HEK293T (cell line): ENCODE results near the gene ZNF577.

Experiments
- CTCF ChIA-PET: fragments of 350-600 bp; formaldehyde crosslinking; extraction: SDS; loops from one replicate; lab custom pipeline; 2021; ENCODE audit warnings: antibody characterized with exemption, inconsistent platforms; lab: Yijun Ruan, JAX
- POLR2A ChIA-PET: fragments of 350-600 bp; formaldehyde crosslinking; extraction: SDS; loops from one replicate; lab custom pipeline; 2020; ENCODE audit warnings: antibody characterized with exemption, inconsistent platforms; lab: Yijun Ruan, JAX
- DNase-seq: peaks from one replicate; pipeline ENCODE4 v3.0.0; 2012; ENCODE audit warnings: mixed read lengths; ENCODE audit errors: extremely low spot score
- ARNT ChIP-seq: fragments of 450-650 bp; IDR thresholded peaks from 2 replicates; pipeline ENCODE4 v1.6.1; 2017; ENCODE audit warnings: mild to moderate bottlenecking
- BHLHE40 ChIP-seq: fragments of 450-650 bp; IDR thresholded peaks from 2 replicates; pipeline ENCODE4 v1.6.1; 2016; ENCODE audit warnings: mild to moderate bottlenecking, moderate library complexity, borderline replicate concordance
- CTBP1 ChIP-seq: fragments of 450-650 bp; IDR thresholded peaks from 2 replicates; pipeline ENCODE4 v1.6.1; 2016; ENCODE audit warnings: borderline replicate concordance
- ELF4 ChIP-seq: fragments of 450-650 bp; IDR thresholded peaks from 2 replicates; pipeline ENCODE4 v1.6.1; 2017; ENCODE audit warnings: antibody characterized with exemption
- FOXA1 ChIP-seq: fragments of 450-650 bp; IDR thresholded peaks from 2 replicates; pipeline ENCODE4 v1.6.1; 2016; ENCODE audit warnings: mild to moderate bottlenecking
- FOXK2 ChIP-seq: fragments of 450-650 bp; IDR thresholded peaks from 2 replicates; pipeline ENCODE4 v1.6.1; 2016; ENCODE audit warnings: mild to moderate bottlenecking
- FOXM1 ChIP-seq: fragments of 450-650 bp; IDR thresholded peaks from 2 replicates; pipeline ENCODE4 v1.6.1; 2017; ENCODE audit warnings: mild to moderate bottlenecking, borderline replicate concordance
- HDGF ChIP-seq: fragments of 450-650 bp; IDR thresholded peaks from 2 replicates; pipeline ENCODE4 v1.6.1; 2017; ENCODE audit warnings: antibody characterized with exemption, borderline replicate concordance
- L3MBTL2 ChIP-seq: fragments of 450-650 bp; conservative IDR thresholded peaks from 2 replicates; pipeline ENCODE4 v1.6.1; 2016; ENCODE audit warnings: mild to moderate bottlenecking
- LEF1 ChIP-seq: fragments of 450-650 bp; IDR thresholded peaks from 2 replicates; pipeline ENCODE4 v1.6.1; 2017; ENCODE audit warnings: mild to moderate bottlenecking, borderline replicate concordance
- NFRKB ChIP-seq: fragments of 450-650 bp; IDR thresholded peaks from 2 replicates; pipeline ENCODE4 v1.6.1; 2016; ENCODE audit warnings: mild to moderate bottlenecking, moderate library complexity
- SP1 ChIP-seq: fragments of 450-650 bp; IDR thresholded peaks from 2 replicates; pipeline ENCODE4 v1.6.1; 2017
- SUZ12 ChIP-seq: fragments of 450-650 bp; IDR thresholded peaks from 2 replicates; pipeline ENCODE4 v1.6.1; 2016; ENCODE audit warnings: mild to moderate bottlenecking
- TARDBP ChIP-seq: fragments of 450-650 bp; IDR thresholded peaks from 2 replicates; pipeline ENCODE4 v1.6.1; 2016
- ZNF384 ChIP-seq: fragments of 450-650 bp; IDR thresholded peaks from 2 replicates; pipeline ENCODE4 v1.6.1; 2016
- TF ChIP-seq, protein P1 (sequence below): fragments of 450-650 bp; IDR thresholded peaks from 2 replicates; pipeline ENCODE4 v1.6.1; 2016

The ZNF577 gene

DNA sequence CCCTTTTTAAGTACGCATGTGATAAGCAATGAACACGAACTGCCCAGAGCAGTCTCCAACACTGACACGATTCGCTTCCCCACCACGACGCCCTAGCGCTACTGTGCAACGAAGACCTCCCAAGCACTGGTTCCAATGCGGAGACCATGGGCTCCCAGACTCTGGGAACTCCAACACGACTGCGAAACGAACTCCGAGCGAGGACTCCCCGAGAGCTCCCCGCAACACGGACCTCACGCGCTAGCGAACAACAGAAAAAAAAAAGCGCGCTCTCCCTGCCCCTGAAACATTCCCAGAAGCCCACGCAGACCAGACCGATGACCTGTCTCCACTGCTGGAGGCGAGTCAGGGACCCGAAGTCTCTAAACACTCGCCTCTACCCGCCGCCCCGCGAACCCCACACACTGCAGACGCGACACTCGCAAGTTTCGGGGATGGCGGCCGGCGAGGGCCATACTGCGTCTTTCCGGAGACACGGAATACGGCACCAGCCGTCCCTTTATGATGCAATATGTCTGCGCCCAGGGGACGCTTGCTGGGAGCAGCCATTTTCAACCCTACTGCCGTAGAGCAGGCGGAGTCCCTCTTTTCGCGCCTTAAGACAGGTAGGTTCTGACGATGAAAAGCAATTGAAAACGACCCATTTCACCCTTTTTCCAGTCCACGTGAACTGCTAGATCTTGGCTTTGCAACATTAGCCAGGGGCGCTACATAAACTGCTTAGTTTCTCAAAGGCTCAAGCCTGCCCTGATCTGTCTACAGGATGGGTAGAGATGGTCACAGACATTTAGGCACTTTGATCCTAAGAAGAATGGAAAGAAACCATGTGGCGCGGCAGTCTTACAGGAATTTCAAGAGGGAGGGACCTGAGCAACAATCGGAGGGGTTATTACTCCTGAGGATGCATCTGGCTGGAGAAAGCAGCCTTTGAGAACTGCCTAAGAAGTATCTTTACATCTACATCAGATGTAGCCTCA, at the start of gene ZNF577:
Gene ZNF577, minus strand, starts transcription at position 430 of the 977 bp plus-strand sequence. CDS start 7,569 bp downstream, outside the sequence.
- TF ChIP-seq HDGF (no peak), FOXM1 (no peak), SP1 (no peak), L3MBTL2 (no peak), BHLHE40 (no peak), TARDBP (no peak), ZNF384 (no peak), ELF4 (no peak), SUZ12 (no peak), FOXK2 (no peak), ARNT (no peak), FOXA1 (no peak), LEF1 (no peak), NFRKB (no peak), CTBP1 (no peak)
- TF ChIP-seq, protein P1, sequence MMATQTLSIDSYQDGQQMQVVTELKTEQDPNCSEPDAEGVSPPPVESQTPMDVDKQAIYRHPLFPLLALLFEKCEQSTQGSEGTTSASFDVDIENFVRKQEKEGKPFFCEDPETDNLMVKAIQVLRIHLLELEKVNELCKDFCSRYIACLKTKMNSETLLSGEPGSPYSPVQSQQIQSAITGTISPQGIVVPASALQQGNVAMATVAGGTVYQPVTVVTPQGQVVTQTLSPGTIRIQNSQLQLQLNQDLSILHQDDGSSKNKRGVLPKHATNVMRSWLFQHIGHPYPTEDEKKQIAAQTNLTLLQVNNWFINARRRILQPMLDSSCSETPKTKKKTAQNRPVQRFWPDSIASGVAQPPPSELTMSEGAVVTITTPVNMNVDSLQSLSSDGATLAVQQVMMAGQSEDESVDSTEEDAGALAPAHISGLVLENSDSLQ: no peak
- DNase-seq: peak; percentile 23
- ChIA-PET CTCF (no interaction called here), POLR2A (no interaction called here)

DNA sequence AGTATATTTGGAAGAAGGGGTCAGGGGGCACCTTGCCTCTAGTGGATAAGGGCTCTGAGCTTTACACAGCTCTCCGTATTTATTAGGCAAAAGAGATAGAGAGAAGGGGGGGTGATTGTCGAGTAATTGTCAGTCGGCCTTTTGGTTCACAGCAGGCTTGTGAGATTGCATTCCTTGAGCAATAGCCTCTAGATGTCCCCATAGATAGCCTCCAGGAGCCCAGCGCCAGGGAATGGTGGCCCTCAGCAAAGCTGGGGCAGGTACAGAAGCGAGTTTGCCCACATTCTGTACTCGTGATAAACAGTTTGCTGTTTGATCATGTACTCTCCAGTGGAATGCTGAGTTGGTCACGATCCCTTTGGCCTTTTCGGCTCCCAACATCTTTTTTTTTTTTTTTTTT, 44.2 kb upstream of the ZNF577 start:
- TF ChIP-seq SP1 (no peak), NFRKB (no peak), ARNT (no peak), FOXM1 (no peak), ELF4 (no peak), BHLHE40 (no peak), LEF1 (no peak)
- DNase-seq: no peak
- ChIA-PET CTCF (no interaction called here), POLR2A (no interaction called here)

DNA sequence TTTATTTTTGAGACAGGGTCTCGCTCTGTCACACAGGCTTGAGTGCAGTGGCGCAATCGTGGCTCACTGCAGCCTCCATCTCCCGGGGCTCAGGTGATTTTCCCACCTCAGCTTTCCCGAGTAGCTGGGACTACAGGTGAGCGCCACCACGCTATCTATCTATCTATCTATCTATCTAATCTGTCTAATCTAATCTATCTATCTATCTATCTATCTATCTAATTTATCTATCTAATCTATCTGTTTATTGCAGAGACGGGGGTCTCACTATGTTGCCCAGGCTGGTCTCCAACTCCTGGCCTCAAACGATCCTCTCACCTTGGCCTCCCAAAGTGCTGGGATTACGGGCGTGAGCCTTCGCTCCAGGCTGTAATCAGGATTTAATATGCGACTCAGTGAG, 40.1 kb upstream of the ZNF577 start:
- POLR2A ChIA-PET: no interaction called here
- no peak for DNase-seq
- CTCF ChIA-PET: no interaction called here
- TF ChIP-seq ZNF384: no peak
- no peak for TF ChIP-seq ELF4
- TF ChIP-seq TARDBP: no peak
- no peak for TF ChIP-seq SUZ12
- TF ChIP-seq, protein P1: no peak
- no peak for TF ChIP-seq FOXA1
- TF ChIP-seq LEF1: no peak
- TF ChIP-seq NFRKB: no peak
- TF ChIP-seq CTBP1: no peak

DNA sequence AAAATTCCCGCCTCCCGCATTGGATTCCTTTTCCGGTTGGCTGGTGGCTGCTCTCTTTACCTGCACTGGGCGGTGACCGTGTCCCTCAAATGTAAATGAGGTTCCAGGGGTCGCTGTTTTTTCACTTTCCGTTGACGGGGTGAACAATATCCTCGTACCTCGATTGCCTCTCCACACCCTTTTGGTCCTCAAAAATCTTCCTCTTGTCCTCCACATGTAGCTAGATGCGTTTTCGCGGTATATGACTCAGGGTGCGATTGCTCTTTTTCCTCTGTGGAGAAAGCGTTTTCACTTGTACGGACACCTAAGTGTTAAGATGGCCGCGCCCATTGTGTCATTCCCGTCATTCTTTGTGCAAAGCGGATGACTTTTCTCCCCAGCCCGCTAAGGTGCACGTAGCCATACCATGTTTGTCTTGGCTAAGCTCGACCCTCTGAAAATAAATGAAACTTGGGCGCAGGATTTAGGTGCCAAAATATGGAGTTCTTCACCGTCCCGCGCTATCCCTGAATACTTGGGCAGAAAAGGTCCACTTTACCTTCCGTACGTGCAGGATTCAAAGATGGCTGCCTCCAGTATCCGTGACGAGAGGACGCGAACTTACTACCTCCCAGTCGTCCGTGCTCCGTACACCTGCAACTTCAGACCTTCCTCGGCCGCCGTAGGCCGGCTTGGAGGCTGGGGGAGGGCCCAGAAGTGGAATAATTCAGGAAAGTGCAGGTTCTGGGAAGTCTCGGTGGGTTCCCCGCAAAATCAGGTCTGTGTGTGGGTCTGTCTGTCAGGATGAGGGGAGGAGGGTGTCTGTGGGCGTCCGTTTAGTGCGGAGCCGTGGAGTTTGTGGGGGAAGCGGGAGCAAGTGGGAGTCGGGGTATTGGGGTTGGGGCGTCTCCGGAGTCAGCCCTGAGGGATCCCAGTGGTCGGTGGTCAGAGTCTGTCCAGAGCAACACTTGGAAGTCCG, 39.3 kb upstream of the ZNF577 start, which contains the start of gene ZNF613:
Gene ZNF613, plus strand, starts transcription at position 689 of the 958 bp plus-strand sequence. CDS start 8,749 bp downstream, outside the sequence.
- ChIA-PET CTCF (no interaction called here), POLR2A (no interaction called here)

DNA sequence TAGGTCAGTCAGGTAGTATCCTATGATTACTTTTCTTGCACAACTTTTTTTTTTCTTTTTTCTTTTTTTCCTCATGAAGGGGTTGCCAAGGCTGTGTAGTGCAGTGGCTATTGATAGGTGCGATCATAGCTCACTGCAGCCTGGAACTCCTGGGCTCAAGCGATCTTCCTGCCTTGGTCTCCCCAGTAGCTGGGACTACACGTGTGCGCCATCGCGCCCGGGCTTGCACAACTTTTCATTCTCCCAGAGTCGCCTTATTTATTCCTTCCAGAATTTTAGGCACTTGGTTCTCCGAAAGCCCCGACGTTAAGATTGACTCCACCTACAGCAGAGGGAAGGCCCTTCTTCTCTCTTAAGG, 38.7 kb upstream of the ZNF577 start:
- DNase-seq: no peak
- ChIA-PET POLR2A (no interaction called here), CTCF (no interaction called here)
- TF ChIP-seq SP1: no peak
- TF ChIP-seq ARNT: no peak
- no peak for TF ChIP-seq BHLHE40
- TF ChIP-seq ZNF384: no peak

More for the DNA sequence above, 39.3 kb upstream of the ZNF577 start, which contains the start of gene ZNF613:
- TF ChIP-seq, protein P1: peak; percentile 97
- TF ChIP-seq L3MBTL2 (peak; percentile 96), BHLHE40 (no peak), ZNF384 (peak; percentile 91)
- peak; percentile 82 for DNase-seq

DNA sequence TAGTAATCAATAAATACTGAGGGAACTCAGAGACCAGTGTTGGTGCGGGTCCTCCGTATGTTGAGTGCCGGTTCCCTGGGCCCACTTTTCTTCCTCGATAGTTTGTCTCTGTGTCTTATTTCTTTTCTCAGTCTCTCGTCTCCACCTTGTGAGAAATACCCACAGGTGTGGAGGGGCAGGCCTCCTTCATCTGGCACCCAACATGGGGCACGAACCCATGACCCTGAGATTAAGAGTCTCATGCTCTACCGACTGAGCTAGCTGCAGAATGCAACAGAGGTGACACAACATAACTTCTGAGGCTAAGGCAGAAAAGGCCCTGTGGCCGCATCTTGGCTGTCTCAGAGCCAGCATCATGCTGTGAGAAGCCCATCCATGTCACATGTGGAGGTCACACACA, 34.2 kb upstream of the ZNF577 start:
- CTCF ChIA-PET: no interaction called here
- POLR2A ChIA-PET: no interaction called here
- TF ChIP-seq FOXK2 (no peak), BHLHE40 (no peak), TARDBP (no peak), FOXM1 (no peak), ELF4 (no peak), ARNT (no peak), L3MBTL2 (no peak), SP1 (no peak), NFRKB (no peak), LEF1 (no peak), CTBP1 (no peak), FOXA1 (no peak), ZNF384 (no peak), HDGF (no peak), SUZ12 (no peak)
- TF ChIP-seq, protein P1: no peak
- DNase-seq: no peak
